Measurements from ENCODE around the gene TEC.

DNA sequence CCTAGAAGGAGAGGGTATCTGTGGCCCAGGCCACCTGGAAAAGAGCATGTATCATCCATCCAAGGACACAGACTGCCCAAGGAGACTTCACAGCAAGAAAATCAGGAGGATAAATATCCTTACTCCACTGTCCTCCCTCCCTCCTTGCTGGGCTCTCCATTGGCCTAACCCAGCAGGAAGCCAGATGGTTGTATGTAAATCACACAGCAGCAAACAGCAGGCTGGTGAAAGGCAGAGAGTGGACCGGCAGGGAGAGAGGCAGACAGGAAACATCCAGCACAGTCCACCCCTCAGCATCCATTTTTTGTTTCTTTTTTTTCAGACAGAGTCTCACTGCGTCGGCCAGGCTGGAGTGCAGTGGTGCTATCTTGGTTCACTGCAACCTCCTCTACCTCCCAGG is 153.1 kb downstream of the TEC start:
- TF ChIP-seq EZH2 (IDR thresholded peaks at IDR 0.05; ENCODE audit: low read length) (no peak), CTCF (optimal IDR thresholded peaks at IDR 0.05 in 1 of 3, IDR thresholded peaks at IDR 0.05 in 1 of 3, conservative IDR thresholded peaks at IDR 0.05 in 1 of 3; ENCODE audit: extremely low read depth in 1 of 3, insufficient read depth in 2 of 3, low read length in 3 of 3) (no peak)

Data from keratinocyte (primary cell).